Body of pancreas (tissue), 4 donors: Measurements from ENCODE around the gene USF3.

ENCODE experiments used
- POLR2A ChIP-seq, 3 donors: fragments of 450-650 bp; IDR thresholded peaks; one replicate each; pipeline ENCODE4 v1.6.1; 2016; ENCODE audit warnings: antibody characterized with exemption in 3 of 3, mild to moderate bottlenecking in 2 of 3
- TF ChIP-seq, protein P1 (sequence below), 7 experiments: fragments of 450-650 bp in 4 of 7; fragments of 200-600 bp in 3 of 7; sonication (generic) in 3 of 7; IDR thresholded peaks; one replicate each; pipeline ENCODE4 v1.5.1; 2016 to 2019; ENCODE audit warnings: antibody characterized with exemption in 7 of 7

GRCh38 chr3:113654851-113655250 lies 41.6 kb downstream of the USF3 start:
- TF ChIP-seq, protein P1, sequence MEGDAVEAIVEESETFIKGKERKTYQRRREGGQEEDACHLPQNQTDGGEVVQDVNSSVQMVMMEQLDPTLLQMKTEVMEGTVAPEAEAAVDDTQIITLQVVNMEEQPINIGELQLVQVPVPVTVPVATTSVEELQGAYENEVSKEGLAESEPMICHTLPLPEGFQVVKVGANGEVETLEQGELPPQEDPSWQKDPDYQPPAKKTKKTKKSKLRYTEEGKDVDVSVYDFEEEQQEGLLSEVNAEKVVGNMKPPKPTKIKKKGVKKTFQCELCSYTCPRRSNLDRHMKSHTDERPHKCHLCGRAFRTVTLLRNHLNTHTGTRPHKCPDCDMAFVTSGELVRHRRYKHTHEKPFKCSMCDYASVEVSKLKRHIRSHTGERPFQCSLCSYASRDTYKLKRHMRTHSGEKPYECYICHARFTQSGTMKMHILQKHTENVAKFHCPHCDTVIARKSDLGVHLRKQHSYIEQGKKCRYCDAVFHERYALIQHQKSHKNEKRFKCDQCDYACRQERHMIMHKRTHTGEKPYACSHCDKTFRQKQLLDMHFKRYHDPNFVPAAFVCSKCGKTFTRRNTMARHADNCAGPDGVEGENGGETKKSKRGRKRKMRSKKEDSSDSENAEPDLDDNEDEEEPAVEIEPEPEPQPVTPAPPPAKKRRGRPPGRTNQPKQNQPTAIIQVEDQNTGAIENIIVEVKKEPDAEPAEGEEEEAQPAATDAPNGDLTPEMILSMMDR (IDR thresholded peaks at IDR 0.05), result no peak
- TF ChIP-seq POLR2A (IDR thresholded peaks at IDR 0.05), result no peak
